T-helper 17 cell (primary cell): ENCODE data around the gene PRSS12. TPM values are rescaled to one million over a fixed set of nuclear protein-coding genes. Genes with fewer than 3 reads are reported as not detected.

Experiments used
- ATAC-seq: fragments of 150-1000 bp; cut with Tn5 transposase; 2 replicates; pipeline ENCODE4 v1.10.0; 2021; ENCODE audit warnings: mild to moderate bottlenecking, moderate library complexity
- DNase-seq, 3 donors: peaks; one replicate each; pipeline versions ENCODE4 v3.0.0 to v3.0.0-alpha.2; 2020 to 2021
- H3K9me3 ChIP-seq: one replicate; pipeline ENCODE4 v1.7.0; 2013; ENCODE audit warnings: low read length, mild to moderate bottlenecking; ENCODE audit not compliant: control insufficient read depth, poor library complexity, severe bottlenecking
- H3K27ac Mint-ChIP-seq: one replicate; pipeline ENCODE4 v1.8.0; 2022; ENCODE audit warnings: mild to moderate bottlenecking, moderate library complexity, mixed read lengths
- H3K27me3 Mint-ChIP-seq: one replicate; pipeline ENCODE4 v1.8.0; 2022; ENCODE audit warnings: mixed read lengths
- H3K36me3 Mint-ChIP-seq: one replicate; pipeline ENCODE4 v1.8.0; 2022; ENCODE audit warnings: low read depth, mixed read lengths
- H3K4me1 Mint-ChIP-seq: one replicate; pipeline ENCODE4 v1.8.0; 2022; ENCODE audit warnings: mild to moderate bottlenecking, mixed read lengths
- H3K4me3 Mint-ChIP-seq: one replicate; pipeline ENCODE4 v1.8.0; 2022; ENCODE audit warnings: mild to moderate bottlenecking, moderate library complexity, mixed read lengths
- total RNA-seq, 4 donors: library from RNA in 2 of 4; stranded (reverse) in 2 of 4; gene quantifications; one replicate each; pipeline ENCODE4 v1.2.3 and lab custom pipeline; 2022 to 2026

PRSS12 gene
- total RNA-seq, 2 donors from 2014 or later, result not detected

DNA sequence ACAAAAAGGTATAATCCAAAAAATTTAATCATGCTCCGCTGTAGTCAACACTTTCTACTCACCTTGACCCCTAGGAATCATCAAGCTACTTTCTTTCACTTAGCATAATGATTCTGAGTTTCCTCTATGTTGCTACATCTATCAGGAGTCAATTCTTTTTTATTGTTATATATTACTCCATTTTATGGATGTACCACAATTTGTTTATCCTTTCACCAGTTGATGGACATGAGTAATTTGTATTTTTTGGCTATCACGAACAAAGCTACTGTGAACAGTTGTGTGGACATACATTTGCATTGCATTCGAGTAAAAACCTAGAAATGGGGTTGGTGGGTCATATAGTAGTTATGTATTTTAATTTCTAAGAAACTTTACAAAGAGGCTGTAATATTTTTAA is 102.9 kb downstream of the PRSS12 start:
- ATAC-seq (no peak), DNase-seq (no peak)
- Mint-ChIP-seq H3K36me3 (no peaks in the 10 kb centered on the region), H3K4me1 (no peaks in the 10 kb centered on the region), H3K4me3 (no peak overlapping the region), H3K27ac (no peak overlapping the region), H3K27me3 (no peaks in the 10 kb centered on the region)
- H3K9me3 ChIP-seq, result no peaks in the 10 kb centered on the region

DNA sequence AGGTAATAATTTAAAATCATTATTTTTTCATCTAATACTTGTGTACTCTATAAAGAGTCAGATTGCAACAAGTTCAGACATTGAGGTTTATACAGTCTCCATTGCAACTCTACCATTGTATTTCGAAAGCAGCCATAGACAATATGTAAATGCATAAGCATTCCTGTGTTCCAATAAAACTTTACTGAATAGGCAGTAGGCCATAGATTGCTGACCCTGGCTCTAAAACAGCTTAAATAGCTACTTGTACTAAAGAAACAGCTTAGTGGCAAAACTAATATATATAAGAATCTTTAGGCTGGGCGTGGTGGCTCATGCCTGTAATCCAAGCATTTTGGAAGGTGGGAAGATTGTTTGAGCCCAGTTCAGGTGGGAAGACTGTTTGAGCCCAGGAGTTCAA is 115.3 kb downstream of the PRSS12 start:
- peaks cover 15% of the 10 kb centered on the region for H3K27me3 Mint-ChIP-seq

DNA sequence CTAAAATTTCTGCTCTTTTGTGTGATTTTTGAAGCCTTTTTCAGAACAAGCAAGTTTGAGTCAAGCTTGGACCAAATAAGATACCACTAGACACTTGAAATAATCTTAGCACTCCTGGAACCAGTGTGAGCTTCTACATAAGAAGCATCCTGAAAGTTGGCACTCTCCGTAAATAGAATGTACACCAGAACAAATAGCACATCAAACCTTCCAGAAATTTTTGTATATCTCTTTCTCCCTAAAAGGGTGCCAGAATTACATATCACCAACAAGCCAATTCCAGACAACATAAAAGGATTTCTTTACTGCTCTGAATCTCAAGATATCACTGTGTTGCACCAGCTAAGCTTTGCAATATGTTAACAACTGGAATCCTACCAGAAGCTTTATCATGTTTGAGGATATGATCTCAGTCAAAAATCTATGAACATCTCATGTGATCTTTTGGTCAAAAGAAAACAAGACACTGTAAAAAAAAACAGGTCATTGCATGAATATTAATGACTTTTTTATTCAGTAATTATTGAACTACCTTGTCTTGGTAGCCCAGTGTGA is 117.2 kb downstream of the PRSS12 start:
- DNase-seq (no peak), ATAC-seq (no peak)
- H3K4me1 Mint-ChIP-seq, result no peaks in the 10 kb centered on the region
- no peaks in the 10 kb centered on the region for H3K36me3 Mint-ChIP-seq
- H3K9me3 ChIP-seq, result no peaks in the 10 kb centered on the region
- no peak overlapping the region for H3K4me3 Mint-ChIP-seq
- H3K27ac Mint-ChIP-seq, result no peak overlapping the region
- H3K27me3 Mint-ChIP-seq, result peaks cover 19% of the 10 kb centered on the region

More for the DNA sequence above, 115.3 kb downstream of the PRSS12 start:
- no peaks in the 10 kb centered on the region for H3K9me3 ChIP-seq
- Mint-ChIP-seq H3K27ac (peak overlapping the region; percentile 11), H3K4me1 (no peaks in the 10 kb centered on the region), H3K4me3 (no peak overlapping the region), H3K36me3 (no peaks in the 10 kb centered on the region)
- DNase-seq, result no peak
- ATAC-seq, result no peak
